IMR-90 (cell line): ENCODE measurements around the gene SDC1. TPM values are rescaled to one million over a fixed set of nuclear protein-coding genes. Genes with fewer than 3 reads are reported as not detected.

Experiments
- ATAC-seq: fragments of 200-7000 bp; cut with Tn5 transposase; 2 replicates; pipeline ENCODE4 v1.9.1; 2020; ENCODE audit warnings: low read depth, mild to moderate bottlenecking, moderate library complexity
- BruUV-seq: library from RNA; stranded (reverse); fragments of 400-500 nt; replicated peaks from 2 replicates; lab custom pipeline; 2021; lab: Mats Ljungman, UMichigan
- CTCF ChIA-PET: fragments of 300-600 bp; formaldehyde crosslinking; extraction: SDS; loops from one replicate; lab custom pipeline; 2021; ENCODE audit warnings: antibody characterized with exemption; lab: Yijun Ruan, JAX
- POLR2A ChIA-PET: fragments of 300-600 bp; sonication (Branson Sonifier 250); formaldehyde crosslinking; loops from one replicate; lab custom pipeline; 2022; ENCODE audit warnings: antibody characterized with exemption; ENCODE audit not compliant: unreplicated experiment; lab: Charles Lee
- DNase-seq: peaks from one replicate; pipeline ENCODE4 v3.0.0; 2013
- H2AFZ ChIP-seq: replicated peaks from 2 replicates; pipeline ENCODE3; 2013; ENCODE audit warnings: low read length, mild to moderate bottlenecking; ENCODE audit not compliant: poor library complexity
- H2AK5ac ChIP-seq: 2 replicates; pipeline ENCODE4 v1.6.1; 2013; ENCODE audit warnings: low read depth, low read length, inconsistent platforms
- H2AK9ac ChIP-seq: replicated peaks from 2 replicates; pipeline ENCODE3; 2013; ENCODE audit warnings: mild to moderate bottlenecking, low read depth, low read length, moderate library complexity; ENCODE audit not compliant: poor library complexity
- H2BK120ac ChIP-seq: 2 replicates; pipeline ENCODE4 v1.6.1; 2013; ENCODE audit warnings: low read depth, low read length, inconsistent platforms
- H2BK15ac ChIP-seq: 3 replicates; pipeline ENCODE4 v1.6.1; 2013; ENCODE audit warnings: low read depth, low read length, inconsistent platforms
- H2BK20ac ChIP-seq: 2 replicates; pipeline ENCODE4 v1.6.1; 2013; ENCODE audit warnings: low read depth, mild to moderate bottlenecking, inconsistent platforms, low read length, moderate library complexity
- H2BK5ac ChIP-seq: 2 replicates; pipeline ENCODE4 v1.6.1; 2013; ENCODE audit warnings: mild to moderate bottlenecking, low read depth, low read length, inconsistent platforms; ENCODE audit not compliant: poor library complexity, severe bottlenecking
- H3K14ac ChIP-seq: replicated peaks from 2 replicates; pipeline ENCODE4 v1.6.1; 2013; ENCODE audit warnings: low read depth, low read length, inconsistent platforms
- H3K18ac ChIP-seq: 2 replicates; pipeline ENCODE4 v1.6.1; 2013; ENCODE audit warnings: low read depth, low read length, control low read depth
- H3K23ac ChIP-seq: 2 replicates; pipeline ENCODE4 v1.6.1; 2013; ENCODE audit warnings: low read depth, low read length, inconsistent platforms
- H3K27ac ChIP-seq: 2 replicates; pipeline ENCODE4 v1.5.1; 2013; ENCODE audit warnings: mild to moderate bottlenecking, control low read depth, low read length; ENCODE audit not compliant: insufficient read depth
- H3K27me3 ChIP-seq: 2 replicates; pipeline ENCODE4 v1.6.1; 2013; ENCODE audit warnings: low read length; ENCODE audit not compliant: control insufficient read depth, insufficient read depth
- H3K36me3 ChIP-seq: 2 replicates; pipeline ENCODE4 v1.6.1; 2013; ENCODE audit warnings: low read length, mixed read lengths; ENCODE audit not compliant: control insufficient read depth, insufficient read depth
- H3K4ac ChIP-seq: 2 replicates; pipeline ENCODE4 v1.6.1; 2013; ENCODE audit warnings: low read depth, low read length, inconsistent platforms
- H3K4me1 ChIP-seq: 2 replicates; pipeline ENCODE4 v1.6.1; 2013; ENCODE audit warnings: low read length, mixed read lengths; ENCODE audit not compliant: control insufficient read depth, insufficient read depth
- H3K4me2 ChIP-seq: 2 replicates; pipeline ENCODE4 v1.6.1; 2013; ENCODE audit warnings: low read depth, mild to moderate bottlenecking, control low read depth, low read length, moderate library complexity
- H3K4me3 ChIP-seq: 2 replicates; pipeline ENCODE4 v1.5.1; 2013; ENCODE audit warnings: low read depth, mild to moderate bottlenecking, control low read depth, low read length, moderate library complexity; ENCODE audit not compliant: insufficient read depth
- H3K56ac ChIP-seq: 2 replicates; pipeline ENCODE4 v1.6.1; 2013; ENCODE audit warnings: low read length, inconsistent platforms; ENCODE audit not compliant: insufficient read depth; ENCODE audit errors: extremely low read depth
- H3K79me1 ChIP-seq, 2 experiments: 2 replicates each; pipeline ENCODE4 v1.6.1; 2013; ENCODE audit warnings: low read length in 2 of 2, inconsistent platforms in 1 of 2, low read depth in 1 of 2
- H3K9ac ChIP-seq: 2 replicates; pipeline ENCODE4 v1.6.1; 2013; ENCODE audit warnings: low read depth, low read length, control low read depth
- H3K9me1 ChIP-seq: 2 replicates; pipeline ENCODE4 v1.6.1; 2013; ENCODE audit warnings: low read length, inconsistent platforms; ENCODE audit not compliant: insufficient read depth
- H3K9me3 ChIP-seq: 2 replicates; pipeline ENCODE4 v1.6.1; 2013; ENCODE audit warnings: low read length; ENCODE audit not compliant: control insufficient read depth, insufficient read depth
- H4K20me1 ChIP-seq: 2 replicates; pipeline ENCODE4 v1.6.1; 2013; ENCODE audit warnings: low read length, inconsistent platforms; ENCODE audit not compliant: insufficient read depth
- H4K5ac ChIP-seq: 2 replicates; pipeline ENCODE4 v1.6.1; 2013; ENCODE audit warnings: mild to moderate bottlenecking, low read depth, low read length, control low read depth
- H4K8ac ChIP-seq, 2 experiments: 2 replicates each; pipeline ENCODE4 v1.6.1; 2013; ENCODE audit warnings: low read depth in 2 of 2, low read length in 2 of 2, control low read depth in 1 of 2, inconsistent platforms in 1 of 2
- H4K91ac ChIP-seq: 2 replicates; pipeline ENCODE4 v1.6.1; 2013; ENCODE audit warnings: low read depth, low read length, inconsistent platforms; ENCODE audit not compliant: insufficient read depth
- CEBPB ChIP-seq: IDR thresholded peaks from 2 replicates; pipeline ENCODE4 v1.6.1; 2012; ENCODE audit warnings: low read depth, low read length, improper control_type of control experiment
- FOS ChIP-seq: fragments of 150-350 bp; IDR thresholded peaks from 2 replicates; pipeline ENCODE4 v1.6.1; 2016; ENCODE audit warnings: low read depth, low read length
- MAFK ChIP-seq: IDR thresholded peaks from 2 replicates; pipeline ENCODE4 v1.6.1; 2012; ENCODE audit warnings: low read depth, low read length, improper control_type of control experiment
- MAZ ChIP-seq: IDR thresholded peaks from 2 replicates; pipeline ENCODE4 v1.6.1; 2012; ENCODE audit warnings: low read depth, mild to moderate bottlenecking, low read length, improper control_type of control experiment, moderate library complexity, borderline replicate concordance
- MXI1 ChIP-seq: IDR thresholded peaks from 2 replicates; pipeline ENCODE4 v1.6.1; 2012; ENCODE audit warnings: low read depth, mild to moderate bottlenecking, low read length, moderate library complexity, borderline replicate concordance
- RFX5 ChIP-seq: IDR thresholded peaks from 2 replicates; pipeline ENCODE4 v1.8.0; 2012; ENCODE audit warnings: low read depth, mild to moderate bottlenecking, low read length, moderate library complexity
- SMC3 ChIP-seq: fragments of 150-350 bp; IDR thresholded peaks from 2 replicates; pipeline ENCODE4 v1.6.1; 2016; ENCODE audit warnings: low read depth, mild to moderate bottlenecking, antibody characterized with exemption, low read length, moderate library complexity
- USF2 ChIP-seq: fragments of 150-350 bp; IDR thresholded peaks from 2 replicates; pipeline ENCODE4 v1.6.1; 2017; ENCODE audit warnings: mild to moderate bottlenecking, antibody characterized with exemption, low read length, low read depth
- WGBS, 2 experiments: methylation state at CpG; one replicate each; pipeline versions ENCODE4 v1.1.5 to v1.1.7; 2013; ENCODE audit warnings: missing lambda C conversion rate in 2 of 2; ENCODE audit not compliant: insufficient read length in 1 of 2; ENCODE audit errors: extremely low coverage in 2 of 2; 5-methylcytosine and 5-hydroxymethylcytosine counted together
- dilution Hi-C: fragments of 300-500 bp; cut with HindIII; formaldehyde crosslinking; loops from one replicate; pipeline ENCODE4 v1.14.3; 2018; ENCODE audit warnings: low sequenced_read_pairs; ENCODE audit not compliant: unreplicated experiment
- in situ Hi-C: fragments of 300-500 bp; cut with MboI; formaldehyde crosslinking; loops from 3 replicates; pipeline ENCODE4 v1.14.3; 2019; ENCODE audit warnings: low sequenced_read_pairs, inconsistent platforms, mixed read lengths
- intact Hi-C: fragments of 100-400 bp; cut with micrococcal nuclease; formaldehyde crosslinking; loops from 2 replicates; pipeline ENCODE4 v1.10.0; 2022
- polyA plus RNA-seq, 3 experiments: library from polyadenylated mRNA; depleted of rRNA; stranded (reverse); fragments of >200 nt; gene quantifications; 2 replicates each; pipeline ENCODE4 v1.2.3, GENCODE V29; 2012; ENCODE audit warnings: low replicate concordance in 1 of 3
- total RNA-seq: library from RNA; depleted of rRNA; stranded (reverse); fragments of >200 nt; gene quantifications from 2 replicates; pipeline ENCODE4 v1.2.3, GENCODE V29; 2012

SDC1 gene
- total and polyA plus RNA-seq, 2 of the 4 experiments (the other 2 are of a cell fraction) = 22.0 to 28.3 TPM

GRCh38 chr2:20184067-20184938 lies 40.6 kb downstream of the SDC1 start:
- ATAC-seq = peak; percentile 69
- dilution Hi-C loops = no loop called here
- CTCF ChIA-PET = no interaction called here

More at GRCh38 chr2:20184067-20184938, 40.6 kb downstream of the SDC1 start:
- peak overlapping the region; percentile 76 for H2AK9ac ChIP-seq
- H2BK5ac ChIP-seq = peak overlapping the region; percentile 35
- peak overlapping the region; percentile 80 for H3K4ac ChIP-seq
- peak overlapping the region; percentile 10; the same call in 1 of the 2 replicates for H3K23ac ChIP-seq
- H2BK20ac ChIP-seq = peak overlapping the region; percentile 72
- no peak overlapping the region for H3K9ac ChIP-seq
- no peak overlapping the region for H3K18ac ChIP-seq
- no peak overlapping the region for H3K56ac ChIP-seq
- no peaks in the 10 kb centered on the region for H3K79me1 ChIP-seq
- H3K27me3 ChIP-seq = no peaks in the 10 kb centered on the region
- peak overlapping the region; percentile 12; the same call in 2 of the 3 replicates for H2BK15ac ChIP-seq
- H3K14ac ChIP-seq = peak overlapping the region; percentile 54
- peak; percentile 77 for DNase-seq
- H2AFZ ChIP-seq = peak overlapping the region; percentile 68
- no peaks in the 10 kb centered on the region for H3K36me3 ChIP-seq
- intact Hi-C loops = no loop called here
- no peak overlapping the region for H3K4me3 ChIP-seq
- H3K9me1 ChIP-seq = peaks cover 35% of the 10 kb centered on the region
- no peaks in the 10 kb centered on the region for H3K9me3 ChIP-seq
- H3K4me1 ChIP-seq = peaks cover 21% of the 10 kb centered on the region
- no peaks in the 10 kb centered on the region for H4K20me1 ChIP-seq
- no TSS peak for BruUV-seq
- POLR2A ChIA-PET = no interaction called here
- peak overlapping the region; percentile 71 for H2BK120ac ChIP-seq
- WGBS, 2 experiments = 75% methylated on average over 4 of the region's 17 CpGs; no CpG with 5 or more reads in 1 of the 2 experiments
- peak overlapping the region in 1 of 2 experiments; percentile 26; a peak in 1 of 4 replicates for H4K8ac ChIP-seq
- TF ChIP-seq MAFK = no peak
- TF ChIP-seq RFX5 = no peak
- TF ChIP-seq MXI1 = no peak
- TF ChIP-seq USF2 = no peak
- TF ChIP-seq CEBPB = peak; percentile 28; the same call in 1 of the 2 replicates
- peak; percentile 61; the same call in 1 of the 2 replicates for TF ChIP-seq MAZ
- 0 out of 2 replicates have a peak, but pooled peaks have one; percentile 21 for TF ChIP-seq FOS
- no peak for TF ChIP-seq SMC3
- no peak overlapping the region for H3K27ac ChIP-seq
- in situ Hi-C loops = no loop called here
- H3K4me2 ChIP-seq = no peak overlapping the region
- H2AK5ac ChIP-seq = peak overlapping the region; percentile 88
- no peak overlapping the region for H4K91ac ChIP-seq
- H4K5ac ChIP-seq = no peak overlapping the region
